Head of caudate nucleus (tissue), 42 donors: ENCODE measurements around the gene PARP4.
"Not testable (repeated sequence)": the region's sequence is repeated elsewhere in the genome, so short reads cannot be mapped to it uniquely, and the experiment has no call there.

Experiments
- DNase-seq, 42 donors: peaks; one replicate each; pipeline versions ENCODE4 v3.0.0 to v3.0.0-alpha.2; 2020 to 2021; ENCODE audit warnings: mixed read lengths in 7 of 42
- intact Hi-C: fragments of 100-400 bp; cut with DNase I; formaldehyde crosslinking; loops from one replicate; pipeline ENCODE4 v1.15.0; 2022

Gene PARP4

GRCh38 chr13:24386816-24387708, 125.5 kb downstream of the PARP4 start:
- DNase-seq, result no peak
- intact Hi-C loops, result no loop called here

- intact Hi-C loops, result no loop called here
- no peak for DNase-seq
Measured at GRCh38 chr13:24385902-24386301, 126.7 kb downstream of the PARP4 start.

GRCh38 chr13:24384946-24385345, 127.6 kb downstream of the PARP4 start:
- intact Hi-C loops, result not testable (repeated sequence)

GRCh38 chr13:24384091-24384490, 128.5 kb downstream of the PARP4 start:
- DNase-seq, intact Hi-C loops: not testable (repeated sequence)

More at GRCh38 chr13:24384946-24385345, 127.6 kb downstream of the PARP4 start:
- not testable (repeated sequence) for DNase-seq

GRCh38 chr13:24381541-24382265, 130.9 kb downstream of the PARP4 start:
- DNase-seq, result no peak
- intact Hi-C loops, result no loop called here

- intact Hi-C loops, DNase-seq: not testable (repeated sequence)
Measured at GRCh38 chr13:24380881-24381280, 131.7 kb downstream of the PARP4 start.

GRCh38 chr13:24380227-24380626, 132.4 kb downstream of the PARP4 start:
- intact Hi-C loops, DNase-seq: not testable (repeated sequence)

- DNase-seq, intact Hi-C loops: not testable (repeated sequence)
Measured at GRCh38 chr13:24371273-24371672, 141.3 kb downstream of the PARP4 start.
